ENCODE data around the gene PIK3R3.

DNA sequence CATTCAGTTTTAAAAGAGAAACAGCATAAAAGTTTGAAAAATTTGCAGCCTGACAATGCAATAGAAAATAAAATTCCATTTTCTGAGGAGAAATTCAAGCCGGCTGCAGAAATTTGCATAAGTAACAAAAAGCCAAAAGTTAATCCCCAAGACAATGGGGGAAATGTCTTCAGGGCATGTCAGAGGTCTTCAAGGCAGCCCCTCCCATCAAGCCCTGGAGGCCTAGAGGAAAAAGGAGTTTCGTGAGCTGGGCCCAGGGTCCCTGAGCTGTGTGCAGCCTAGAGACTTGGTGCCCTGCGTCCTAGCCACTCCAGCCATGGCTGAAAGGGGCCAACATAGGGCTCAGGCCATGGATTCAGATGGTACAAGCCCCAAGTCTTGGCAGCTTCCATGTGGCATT is 74.6 kb downstream of the PIK3R3 start:
- TF ChIP-seq, protein P1, sequence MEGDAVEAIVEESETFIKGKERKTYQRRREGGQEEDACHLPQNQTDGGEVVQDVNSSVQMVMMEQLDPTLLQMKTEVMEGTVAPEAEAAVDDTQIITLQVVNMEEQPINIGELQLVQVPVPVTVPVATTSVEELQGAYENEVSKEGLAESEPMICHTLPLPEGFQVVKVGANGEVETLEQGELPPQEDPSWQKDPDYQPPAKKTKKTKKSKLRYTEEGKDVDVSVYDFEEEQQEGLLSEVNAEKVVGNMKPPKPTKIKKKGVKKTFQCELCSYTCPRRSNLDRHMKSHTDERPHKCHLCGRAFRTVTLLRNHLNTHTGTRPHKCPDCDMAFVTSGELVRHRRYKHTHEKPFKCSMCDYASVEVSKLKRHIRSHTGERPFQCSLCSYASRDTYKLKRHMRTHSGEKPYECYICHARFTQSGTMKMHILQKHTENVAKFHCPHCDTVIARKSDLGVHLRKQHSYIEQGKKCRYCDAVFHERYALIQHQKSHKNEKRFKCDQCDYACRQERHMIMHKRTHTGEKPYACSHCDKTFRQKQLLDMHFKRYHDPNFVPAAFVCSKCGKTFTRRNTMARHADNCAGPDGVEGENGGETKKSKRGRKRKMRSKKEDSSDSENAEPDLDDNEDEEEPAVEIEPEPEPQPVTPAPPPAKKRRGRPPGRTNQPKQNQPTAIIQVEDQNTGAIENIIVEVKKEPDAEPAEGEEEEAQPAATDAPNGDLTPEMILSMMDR (IDR thresholded peaks at IDR 0.05), result no peak
- no peak for TF ChIP-seq POLR2A (IDR thresholded peaks at IDR 0.05)
